Brain pericyte (primary cell): ENCODE results near the gene FNIP2.
"Not testable (repeated sequence)": the region's sequence is repeated elsewhere in the genome, so short reads cannot be mapped to it uniquely, and the experiment has no call there.

Experiments used
- DNase-seq: peaks from one replicate; pipeline ENCODE4 v3.0.0-alpha.2; 2012; ENCODE audit warnings: low read depth, low spot score

The FNIP2 gene

DNA sequence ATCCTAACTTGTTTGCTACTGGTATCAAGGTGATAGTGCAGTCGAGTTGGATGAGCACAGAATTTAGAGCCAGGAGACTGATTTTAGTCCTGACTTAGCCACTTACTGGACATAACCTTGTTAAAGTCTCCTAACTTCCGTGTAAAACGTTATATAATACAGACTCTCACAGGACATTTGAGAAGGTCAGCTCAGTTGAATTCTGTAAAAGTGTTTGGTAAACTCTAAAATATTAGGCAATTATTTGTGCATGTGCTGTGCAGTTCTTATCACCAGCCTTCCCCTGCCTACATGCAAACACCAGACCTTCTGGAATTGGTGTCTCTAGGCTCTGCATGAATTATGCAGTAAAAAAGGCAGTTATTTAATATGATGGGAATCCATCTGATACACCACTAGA lies 45.4 kb downstream of the FNIP2 start:
- no peak for DNase-seq

DNA sequence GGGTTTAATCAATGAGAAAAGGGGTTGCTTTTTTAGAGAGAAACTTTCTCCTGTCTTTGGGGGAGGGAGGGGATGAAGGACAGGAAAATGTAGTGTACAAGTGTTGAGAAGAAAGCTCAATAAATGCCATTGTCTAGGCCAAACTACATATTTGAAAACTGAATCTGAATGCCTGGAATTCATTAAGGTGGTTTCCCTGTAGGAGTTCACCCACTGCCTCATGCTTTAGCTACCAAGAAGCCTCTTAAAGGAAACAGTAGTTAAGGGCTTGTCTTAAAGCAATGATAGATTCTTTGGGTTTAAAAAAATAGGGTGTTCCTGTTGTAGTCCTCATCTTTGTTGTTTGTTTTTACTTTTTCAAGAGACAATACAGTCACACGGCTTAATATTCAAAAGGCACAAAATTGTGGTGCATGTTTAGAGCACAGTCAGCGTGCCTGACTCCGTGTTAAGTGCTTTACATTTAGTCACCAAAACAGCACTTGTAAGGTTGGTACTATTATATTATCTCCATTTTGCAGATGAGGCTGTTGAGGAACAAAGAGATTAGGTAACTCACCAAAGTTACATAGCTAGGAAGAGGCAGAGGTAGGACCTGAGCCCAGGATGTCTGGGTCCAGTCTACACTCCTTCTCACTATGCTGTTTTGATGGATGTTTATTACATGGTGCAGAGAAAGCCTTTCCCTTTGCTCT lies 46.0 kb downstream of the FNIP2 start:
- no peak for DNase-seq

- no peak for DNase-seq
Measured at GRCh38 chr4:158816955-158817354, 48.1 kb downstream of the FNIP2 start.

DNA sequence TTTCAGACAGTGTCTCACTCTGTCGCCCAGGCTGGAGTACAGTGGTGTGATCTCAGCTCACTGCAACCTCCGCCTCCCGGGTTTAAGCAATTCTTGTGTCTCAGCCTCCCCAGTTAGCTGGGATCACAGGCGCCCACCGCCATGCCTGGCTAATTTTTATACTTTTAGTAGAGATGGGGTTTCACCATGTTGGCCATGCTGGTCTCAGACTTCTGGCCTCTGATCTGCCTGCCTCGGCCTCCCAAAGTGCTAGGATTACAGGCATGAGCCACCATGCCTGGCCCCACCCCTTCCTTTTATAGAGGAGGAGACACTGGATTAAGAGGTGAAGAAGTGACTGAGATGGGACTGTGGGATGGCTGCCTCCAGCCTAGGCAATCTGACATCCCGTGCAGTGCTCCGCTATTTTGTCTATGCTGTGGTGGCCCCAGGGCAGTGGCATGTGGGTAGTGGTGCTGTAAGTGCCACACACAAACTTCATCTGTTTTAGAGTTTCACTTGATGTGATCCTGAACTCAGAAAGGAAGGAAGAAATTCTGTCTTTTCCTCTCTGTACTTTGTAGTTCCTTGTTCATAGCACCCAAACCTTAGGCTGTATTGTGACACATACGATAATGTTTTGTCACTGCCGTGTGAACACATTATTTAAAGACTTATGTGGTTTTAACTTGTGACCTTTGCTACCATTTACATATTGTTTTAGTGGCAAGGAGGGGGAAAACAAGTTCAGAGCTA lies 48.9 kb downstream of the FNIP2 start:
- peak; percentile 6 for DNase-seq

GRCh38 chr4:158818560-158819140 lies 49.8 kb downstream of the FNIP2 start:
- DNase-seq, result no peak

DNA sequence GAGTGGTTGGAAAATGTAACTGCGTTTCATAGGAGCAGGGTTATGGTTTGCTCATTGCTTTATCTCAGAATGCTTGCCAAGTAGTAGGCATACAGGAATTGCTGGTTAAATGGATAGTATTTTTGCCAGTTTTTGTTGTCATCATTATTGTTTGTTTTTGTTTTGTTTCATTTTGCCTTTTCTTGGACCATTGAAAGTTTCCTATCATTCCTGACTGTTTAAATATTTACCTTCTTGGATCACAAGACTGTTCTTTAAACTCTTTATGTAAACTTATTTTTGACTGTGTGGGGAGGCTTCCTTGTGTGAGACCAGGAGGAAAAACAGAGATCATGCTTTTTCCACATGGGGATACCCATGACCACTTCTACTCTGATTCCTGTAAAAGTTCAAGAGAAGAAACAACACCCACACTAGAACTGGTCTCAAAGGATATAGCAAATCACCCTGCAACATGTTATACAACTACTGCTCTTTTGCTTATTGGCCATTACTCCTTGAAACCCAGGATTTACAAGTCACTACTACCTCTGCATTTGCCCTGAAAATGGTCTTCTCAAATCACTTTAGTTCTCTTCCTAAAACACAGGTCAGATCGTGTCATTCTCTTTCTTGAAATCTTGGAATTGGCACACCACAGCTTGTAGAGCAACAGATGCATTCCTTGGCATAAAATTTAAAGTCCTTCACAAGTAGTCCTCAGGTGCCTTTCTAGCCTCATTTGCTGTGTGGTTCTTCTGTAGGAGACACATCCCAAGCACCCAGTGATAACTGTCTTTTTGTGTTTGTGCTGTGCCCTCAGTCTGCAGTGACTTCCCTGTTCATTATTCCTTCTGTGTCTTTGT lies 51.3 kb downstream of the FNIP2 start:
- DNase-seq, result peak; percentile 8

- no peak for DNase-seq
Measured at GRCh38 chr4:158821228-158821971, 52.6 kb downstream of the FNIP2 start.

DNA sequence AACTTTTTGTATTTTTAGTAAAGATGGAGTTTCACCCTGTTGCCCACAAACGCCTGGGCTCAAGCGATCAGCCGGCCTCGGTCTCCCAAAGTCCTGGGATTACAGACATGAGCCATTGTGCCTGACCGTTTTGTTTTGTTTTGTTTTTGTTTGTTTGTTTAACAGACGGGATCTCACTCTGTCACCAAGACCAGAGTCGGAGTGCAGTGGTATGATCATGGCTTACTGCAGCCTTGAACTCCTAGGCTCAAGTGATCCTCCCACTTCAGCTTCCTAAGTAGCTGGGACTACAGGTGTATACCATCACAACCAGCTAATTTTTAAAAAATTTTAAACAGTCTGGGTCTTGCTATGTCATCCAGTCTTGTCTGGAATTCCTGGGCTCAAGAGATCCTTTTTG lies 53.5 kb downstream of the FNIP2 start:
- no peak for DNase-seq

DNA sequence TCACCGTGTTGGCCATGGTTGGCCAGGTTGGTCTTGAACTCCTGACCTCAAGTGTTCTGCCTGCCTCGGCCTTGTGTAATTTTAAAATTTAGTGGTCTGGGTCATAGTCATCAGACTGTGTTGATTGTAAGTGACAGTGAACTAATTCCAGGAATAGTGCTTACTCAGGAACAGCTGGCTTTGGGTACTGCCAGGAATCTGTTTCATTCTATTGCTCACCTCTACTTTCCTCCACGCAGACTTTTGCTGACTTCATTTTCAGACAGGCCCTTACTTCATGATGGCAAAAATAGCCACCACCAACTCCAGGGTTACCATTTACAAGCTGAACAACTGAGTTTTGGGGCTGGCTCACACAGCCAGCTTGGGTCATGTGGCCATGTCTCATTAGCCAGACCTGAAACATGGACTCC lies 54.6 kb downstream of the FNIP2 start:
- no peak for DNase-seq

- no peak for DNase-seq
Measured at GRCh38 chr4:158824425-158825274, 55.8 kb downstream of the FNIP2 start.

GRCh38 chr4:158825433-158826036 lies 56.7 kb downstream of the FNIP2 start:
- DNase-seq, result no peak

DNA sequence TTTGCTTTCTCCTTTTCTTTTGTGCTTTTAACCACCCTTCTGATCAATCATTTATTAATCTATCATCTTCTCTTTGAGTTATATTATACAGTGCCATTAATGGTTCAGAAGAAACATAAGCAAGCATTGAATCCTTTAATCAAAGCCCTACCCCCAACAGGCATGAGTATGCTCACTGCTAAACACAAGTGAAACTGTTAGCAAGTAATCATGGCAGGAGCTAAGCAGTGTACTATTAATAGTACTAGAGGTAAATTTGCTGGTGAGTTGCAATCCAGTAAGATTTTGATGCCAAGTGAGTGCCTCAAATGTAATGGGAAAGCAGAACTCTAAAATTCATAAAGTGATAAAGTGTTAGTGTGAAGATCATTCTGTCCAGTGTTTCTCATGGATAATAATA lies 57.2 kb downstream of the FNIP2 start:
- DNase-seq, result no peak

- DNase-seq, result no peak
Measured at GRCh38 chr4:158826882-158827281, 58.1 kb downstream of the FNIP2 start.

GRCh38 chr4:158827543-158827981 lies 58.7 kb downstream of the FNIP2 start:
- no peak for DNase-seq

GRCh38 chr4:158828151-158828550 lies 59.3 kb downstream of the FNIP2 start:
- not testable (repeated sequence) for DNase-seq

DNA sequence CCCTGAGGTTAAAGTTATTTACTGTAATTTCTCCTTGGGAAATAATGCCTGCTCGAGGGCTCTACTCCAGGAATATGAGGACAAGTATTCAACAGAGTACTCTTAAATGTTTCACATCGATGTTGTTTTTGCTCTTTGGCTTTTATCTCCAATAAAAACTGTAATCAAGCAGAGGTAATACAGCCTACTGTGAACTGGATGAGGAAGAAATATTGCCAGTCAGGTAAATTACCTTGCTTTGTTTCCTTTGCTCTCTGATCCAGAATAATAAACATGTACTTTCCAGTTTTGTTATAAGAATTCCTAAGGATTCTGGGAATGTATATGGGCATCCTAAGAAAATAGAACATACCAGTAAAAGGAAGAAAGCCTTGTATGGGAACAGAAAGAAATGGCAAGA lies 60.4 kb downstream of the FNIP2 start:
- no peak for DNase-seq

- no peak for DNase-seq
Measured at GRCh38 chr4:158833602-158834001, 64.8 kb downstream of the FNIP2 start.

DNA sequence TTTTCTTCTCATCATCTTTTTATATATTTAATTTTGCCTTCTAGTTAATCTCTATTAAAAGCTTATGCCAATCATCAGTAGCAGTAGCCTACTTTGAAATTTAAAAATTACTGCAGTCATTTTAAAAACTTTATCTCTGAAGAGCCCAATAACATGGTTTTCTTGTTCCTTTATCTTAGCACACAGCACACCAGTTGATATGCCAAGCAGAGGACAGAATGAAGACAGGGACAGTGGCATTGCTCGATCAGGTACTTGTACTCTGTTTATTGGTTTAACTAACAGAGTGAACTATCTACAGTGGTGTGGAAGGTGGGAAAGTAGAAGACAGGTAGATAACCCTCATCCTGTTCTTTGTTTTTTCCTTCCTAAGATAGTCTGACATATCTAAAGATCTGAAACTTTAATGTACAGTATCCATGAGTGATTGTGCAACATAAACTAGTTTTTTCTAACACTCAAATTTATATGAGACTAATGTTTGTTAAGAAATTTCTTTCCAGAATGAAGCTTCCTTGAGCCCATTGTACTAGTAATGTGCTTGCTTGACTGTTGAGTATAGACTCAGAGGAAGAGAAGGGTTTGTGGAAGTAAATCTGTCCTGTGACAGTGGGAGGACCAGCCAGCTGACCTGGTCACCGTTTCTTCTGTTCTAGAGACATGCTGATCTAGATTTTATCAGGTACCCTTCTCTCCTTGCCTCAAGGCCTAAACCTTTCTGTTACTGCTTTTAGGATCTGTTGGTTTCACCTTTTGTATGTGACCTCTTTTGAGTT lies 66.6 kb downstream of the FNIP2 start:
- DNase-seq, result no peak

DNA sequence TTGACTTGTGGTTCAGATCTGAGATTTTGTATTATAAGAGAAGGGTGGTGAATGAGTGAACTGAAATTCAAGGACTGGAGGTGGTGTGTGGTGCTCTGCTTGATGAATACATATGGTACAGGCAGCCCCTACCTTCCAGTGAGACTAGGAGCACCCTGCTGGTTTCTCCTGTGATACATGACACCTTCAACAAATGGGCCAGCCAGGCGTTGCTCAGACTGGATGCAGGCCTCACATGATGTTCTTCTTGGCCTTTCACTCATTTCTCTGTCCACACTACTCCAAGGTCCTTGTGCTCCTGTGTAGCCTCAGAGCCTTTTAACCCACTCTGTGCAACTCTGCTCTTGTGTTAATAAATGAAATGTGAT lies 67.2 kb downstream of the FNIP2 start:
- DNase-seq, result no peak
